Activated CD8-positive, alpha-beta memory T cell treated with anti-CD3 and anti-CD28 coated beads, Interleukin-2, amount 10 ng/mL, durations not matched to agents 7 days and 5 days (primary cell): ENCODE data around the gene SLC34A1. TPM values are rescaled to one million over a fixed set of nuclear protein-coding genes. Genes with fewer than 3 reads are reported as not detected.

Experiments used
- ATAC-seq: fragments of 150-1000 bp; cut with Tn5 transposase; one replicate; pipeline ENCODE4 v1.10.0; 2021; ENCODE audit warnings: moderate library complexity
- CTCF ChIA-PET: fragments of 350-600 bp; sonication (Branson Sonifier 250); formaldehyde crosslinking; loops from one replicate; lab custom pipeline; 2021; ENCODE audit warnings: antibody characterized with exemption; lab: Charles Lee
- DNase-seq: peaks from one replicate; pipeline ENCODE4 v3.0.0-alpha.2; 2020
- H3K27ac Mint-ChIP-seq: one replicate; pipeline ENCODE4 v1.8.0; 2021; ENCODE audit warnings: mild to moderate bottlenecking, mixed read lengths
- H3K27me3 Mint-ChIP-seq: one replicate; pipeline ENCODE4 v1.8.0; 2021; ENCODE audit warnings: mixed read lengths
- H3K36me3 Mint-ChIP-seq: one replicate; pipeline ENCODE4 v1.8.0; 2021; ENCODE audit warnings: mild to moderate bottlenecking, mixed read lengths
- H3K4me1 Mint-ChIP-seq: one replicate; pipeline ENCODE4 v1.8.0; 2021; ENCODE audit warnings: mixed read lengths
- H3K4me3 Mint-ChIP-seq: one replicate; pipeline ENCODE4 v1.8.0; 2021; ENCODE audit warnings: mild to moderate bottlenecking, moderate library complexity, mixed read lengths
- H3K9me3 Mint-ChIP-seq: one replicate; pipeline ENCODE4 v1.8.0; 2022; ENCODE audit warnings: low read depth, mixed read lengths
- total RNA-seq, 2 experiments: library from RNA; stranded (reverse); gene quantifications; one replicate each; pipeline ENCODE4 v1.2.3, GENCODE V29; 2021

SLC34A1 gene
- total RNA-seq, 2 experiments from 2014 or later, result 0.19 to 0.85 TPM

GRCh38 chr5:177429248-177430040 lies 45.2 kb downstream of the SLC34A1 start:
- peak; percentile 90 for DNase-seq
- H3K27ac Mint-ChIP-seq, result peak overlapping the region; percentile 94
- no peaks in the 10 kb centered on the region for H3K9me3 Mint-ChIP-seq

GRCh38 chr5:177430140-177430951 lies 46.1 kb downstream of the SLC34A1 start:
- ATAC-seq, result no peak
- CTCF ChIA-PET, result interaction anchor here (0.9 to 16.5 kb wide), 7 partner anchors 7 to 59 kb away, joined by 3 to 269 read pairs (median 39); partner anchors contain the start of genes PFN3 and PRR7
- Mint-ChIP-seq H3K27me3 (no peaks in the 10 kb centered on the region), H3K9me3 (no peaks in the 10 kb centered on the region), H3K4me3 (peak overlapping the region; percentile 89), H3K4me1 (peaks cover 75% of the 10 kb centered on the region), H3K27ac (peak overlapping the region; percentile 94), H3K36me3 (peaks cover 47% of the 10 kb centered on the region)
- no peak for DNase-seq

More at GRCh38 chr5:177429248-177430040, 45.2 kb downstream of the SLC34A1 start:
- CTCF ChIA-PET, result interaction anchor here (0.7 to 16.5 kb wide), 10 partner anchors 8 to 120 kb away, joined by 3 to 269 read pairs (median 8); partner anchors contain the start of genes F12, PFN3 and PRR7
- H3K4me3 Mint-ChIP-seq, result peak overlapping the region; percentile 89
- no peak for ATAC-seq
- no peaks in the 10 kb centered on the region for H3K27me3 Mint-ChIP-seq
- peaks cover 41% of the 10 kb centered on the region for H3K36me3 Mint-ChIP-seq
- H3K4me1 Mint-ChIP-seq, result peaks cover 76% of the 10 kb centered on the region

GRCh38 chr5:177430972-177431316 lies 46.7 kb downstream of the SLC34A1 start:
- H3K36me3 Mint-ChIP-seq, result peaks cover 51% of the 10 kb centered on the region
- no peak for DNase-seq
- peak overlapping the region; percentile 89 for H3K4me3 Mint-ChIP-seq
- CTCF ChIA-PET, result interaction anchor here (0.9 to 16.5 kb wide), 10 partner anchors 16 to 317 kb away, joined by 3 to 269 read pairs (median 12); partner anchors contain the start of genes F12, PFN3 and PRR7
- no peaks in the 10 kb centered on the region for H3K9me3 Mint-ChIP-seq
- H3K27me3 Mint-ChIP-seq, result no peaks in the 10 kb centered on the region
- ATAC-seq, result no peak
- H3K27ac Mint-ChIP-seq, result peak overlapping the region; percentile 94
- peaks cover 73% of the 10 kb centered on the region for H3K4me1 Mint-ChIP-seq

GRCh38 chr5:177431317-177432142 lies 47.3 kb downstream of the SLC34A1 start:
- peak overlapping the region; percentile 89 for H3K4me3 Mint-ChIP-seq
- H3K27me3 Mint-ChIP-seq, result no peaks in the 10 kb centered on the region
- DNase-seq (peak; percentile 93), ATAC-seq (peak; percentile 60)
- H3K36me3 Mint-ChIP-seq, result peaks cover 51% of the 10 kb centered on the region
- peaks cover 73% of the 10 kb centered on the region for H3K4me1 Mint-ChIP-seq
- H3K9me3 Mint-ChIP-seq, result no peaks in the 10 kb centered on the region
- H3K27ac Mint-ChIP-seq, result peak overlapping the region; percentile 94
- CTCF ChIA-PET, result interaction anchor here (0.8 to 16.5 kb wide), 18 partner anchors 9 to 317 kb away, joined by 3 to 269 read pairs (median 4); partner anchors contain the start of genes F12, MXD3, PFN3 and PRR7

GRCh38 chr5:177432143-177432838 lies 48.1 kb downstream of the SLC34A1 start:
- DNase-seq, result no peak
- no peak for ATAC-seq
- no peaks in the 10 kb centered on the region for H3K9me3 Mint-ChIP-seq
- no peaks in the 10 kb centered on the region for H3K27me3 Mint-ChIP-seq
- H3K27ac Mint-ChIP-seq, result peak overlapping the region; percentile 94
- CTCF ChIA-PET, result interaction anchor here (0.8 to 16.5 kb wide), 16 partner anchors 9 to 122 kb away, joined by 3 to 269 read pairs (median 6); partner anchors contain the start of genes F12, MXD3, PFN3 and PRR7
- peaks cover 73% of the 10 kb centered on the region for H3K4me1 Mint-ChIP-seq
- H3K36me3 Mint-ChIP-seq, result peaks cover 57% of the 10 kb centered on the region
- peak overlapping the region; percentile 89 for H3K4me3 Mint-ChIP-seq

- no peak for DNase-seq
These were observed 48.8 kb downstream of the SLC34A1 start for GRCh38 chr5:177432839-177433657.

GRCh38 chr5:177433658-177434217 lies 49.5 kb downstream of the SLC34A1 start:
- Mint-ChIP-seq H3K27me3 (no peaks in the 10 kb centered on the region), H3K4me3 (no peak overlapping the region), H3K4me1 (peaks cover 66% of the 10 kb centered on the region), H3K27ac (no peak overlapping the region), H3K9me3 (no peaks in the 10 kb centered on the region), H3K36me3 (peaks cover 59% of the 10 kb centered on the region)
- DNase-seq (no peak), ATAC-seq (no peak)
- CTCF ChIA-PET, result interaction anchor here (1.6 to 16.5 kb wide), 6 partner anchors 13 to 44 kb away, joined by 4 to 269 read pairs (median 80); partner anchors contain the start of genes PFN3 and PRR7

More at GRCh38 chr5:177432839-177433657, 48.8 kb downstream of the SLC34A1 start:
- Mint-ChIP-seq H3K4me1 (peaks cover 67% of the 10 kb centered on the region), H3K27ac (peak overlapping the region; percentile 94), H3K9me3 (no peaks in the 10 kb centered on the region), H3K36me3 (peaks cover 57% of the 10 kb centered on the region), H3K27me3 (no peaks in the 10 kb centered on the region), H3K4me3 (no peak overlapping the region)
- CTCF ChIA-PET, result interaction anchor here (1.6 to 16.5 kb wide), 8 partner anchors 14 to 123 kb away, joined by 4 to 269 read pairs (median 26); partner anchors contain the start of genes F12, PFN3 and PRR7
- ATAC-seq, result no peak

- DNase-seq, result no peak
- no peak for ATAC-seq
- Mint-ChIP-seq H3K9me3 (no peaks in the 10 kb centered on the region), H3K4me1 (peaks cover 60% of the 10 kb centered on the region), H3K27ac (peak overlapping the region; percentile 24), H3K4me3 (no peak overlapping the region), H3K27me3 (no peaks in the 10 kb centered on the region), H3K36me3 (peaks cover 58% of the 10 kb centered on the region)
- CTCF ChIA-PET, result interaction anchor here (0.8 to 16.5 kb wide), 4 partner anchors 12 to 44 kb away, joined by 4 to 269 read pairs (median 131); partner anchors contain the start of genes PFN3 and PRR7
These were observed 50.2 kb downstream of the SLC34A1 start for GRCh38 chr5:177434437-177434836.

GRCh38 chr5:177434942-177435738 lies 50.9 kb downstream of the SLC34A1 start:
- Mint-ChIP-seq H3K27ac (no peak overlapping the region), H3K9me3 (no peaks in the 10 kb centered on the region), H3K4me1 (peaks cover 59% of the 10 kb centered on the region), H3K36me3 (peaks cover 64% of the 10 kb centered on the region), H3K4me3 (no peak overlapping the region), H3K27me3 (no peaks in the 10 kb centered on the region)
- CTCF ChIA-PET, result interaction anchor here (0.8 to 25.5 kb wide), 5 partner anchors 11 to 45 kb away, joined by 4 to 717 read pairs (median 142); partner anchors contain the start of genes F12, PFN3 and PRR7
- peak; percentile 38 for DNase-seq
- no peak for ATAC-seq

GRCh38 chr5:177435847-177436536 lies 51.8 kb downstream of the SLC34A1 start:
- no peak for ATAC-seq
- Mint-ChIP-seq H3K4me3 (no peak overlapping the region), H3K27me3 (no peaks in the 10 kb centered on the region), H3K4me1 (peaks cover 51% of the 10 kb centered on the region), H3K27ac (no peak overlapping the region), H3K9me3 (no peaks in the 10 kb centered on the region), H3K36me3 (peaks cover 58% of the 10 kb centered on the region)
- CTCF ChIA-PET, result interaction anchor here (1.8 to 25.5 kb wide), 3 partner anchors 16 to 26 kb away, joined by 5 to 717 read pairs (median 19); partner anchors contain the start of genes F12 and PFN3
- DNase-seq, result peak; percentile 37
